ENCODE measurements around the gene ZRANB3.
"Not testable (repeated sequence)": the region's sequence is repeated elsewhere in the genome, so short reads cannot be mapped to it uniquely, and the experiment has no call there.

ZRANB3 gene

DNA sequence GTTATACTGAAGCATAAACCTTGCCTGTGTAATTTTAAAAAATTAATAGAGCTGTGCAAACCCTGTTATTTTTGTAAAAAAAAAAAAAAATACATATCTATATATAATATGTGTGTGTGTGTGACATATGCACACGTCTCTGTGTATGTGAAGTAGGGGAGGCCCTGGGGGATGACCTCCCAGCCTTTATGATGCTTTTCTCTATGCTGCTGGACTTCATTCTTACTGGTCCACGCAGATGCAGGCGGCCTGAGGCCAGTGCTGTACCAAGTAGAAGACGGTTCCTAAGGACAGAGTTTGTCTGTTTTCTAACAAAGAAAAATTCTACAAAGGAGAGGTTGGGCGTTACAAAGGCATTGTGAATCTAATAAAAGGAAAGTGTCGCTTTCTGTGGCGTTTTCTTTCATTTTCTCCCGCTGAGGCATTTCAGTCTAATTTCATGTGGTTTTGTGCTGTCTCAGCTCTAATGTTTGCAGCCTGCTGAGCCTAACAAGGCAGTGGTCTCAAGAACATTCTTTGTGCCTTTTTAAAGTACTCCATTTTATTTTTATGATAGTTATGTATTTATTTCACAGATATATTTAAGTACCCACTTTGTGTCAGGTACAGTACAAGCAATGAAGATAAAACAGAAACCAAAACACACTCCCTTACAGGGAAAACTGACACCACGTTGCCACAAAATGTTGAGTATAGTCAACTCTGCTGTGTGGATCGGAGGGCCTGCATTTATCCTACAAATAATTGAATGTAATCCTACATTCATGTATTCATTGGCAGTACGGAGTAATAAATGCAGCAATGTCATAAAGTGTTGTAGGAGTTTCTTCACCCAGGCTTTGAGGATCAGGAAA lies 360.9 kb downstream of the ZRANB3 start:
- peak; percentile 6 for DNase-seq

- DNase-seq = no peak
Observed at GRCh38 chr2:135168204-135168856, 362.7 kb downstream of the ZRANB3 start.

- DNase-seq = no peak
Observed at GRCh38 chr2:135167273-135167672, 363.7 kb downstream of the ZRANB3 start.

- DNase-seq = no peak
Observed at GRCh38 chr2:135164431-135164830, 366.6 kb downstream of the ZRANB3 start.

DNA sequence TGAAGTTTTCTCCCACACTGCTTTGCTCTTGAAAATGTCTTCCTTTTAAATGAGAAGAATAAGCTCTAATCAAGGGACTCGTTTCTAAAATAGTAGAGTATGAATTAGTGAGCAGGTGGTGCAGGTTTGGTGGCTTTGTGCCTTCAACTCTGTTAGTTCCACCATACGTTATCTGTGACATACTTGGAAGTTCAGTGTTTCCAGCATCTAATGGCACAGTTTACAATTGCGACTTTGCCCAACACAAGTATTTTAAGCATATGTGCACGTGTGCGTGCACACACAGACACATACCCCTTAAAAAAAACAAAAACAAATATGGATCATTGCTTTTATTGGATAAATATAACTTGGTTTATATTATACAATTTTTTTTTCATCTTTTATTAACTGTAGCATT lies 367.1 kb downstream of the ZRANB3 start:
- no peak for DNase-seq

DNA sequence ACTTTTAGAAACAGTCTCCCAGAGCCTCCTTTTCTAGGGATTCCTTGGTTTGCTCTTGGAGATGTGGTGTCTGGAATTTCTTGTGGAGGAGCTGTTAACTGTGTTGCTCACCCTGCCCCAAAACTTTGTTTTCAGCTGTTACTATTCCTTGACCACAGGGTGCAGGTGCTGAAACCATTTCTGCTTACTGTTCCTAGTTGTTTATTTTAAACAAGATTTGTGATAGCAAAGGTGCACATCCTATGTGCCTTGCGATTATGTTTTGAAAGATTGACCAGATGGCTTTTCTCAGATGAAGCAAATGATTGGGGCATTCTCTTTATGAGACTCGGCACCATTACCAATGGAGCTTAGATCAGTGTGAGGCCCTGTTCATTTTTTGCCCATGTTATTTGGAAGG lies 367.7 kb downstream of the ZRANB3 start:
- DNase-seq = no peak

GRCh38 chr2:135162786-135163185 lies 368.2 kb downstream of the ZRANB3 start:
- no peak for DNase-seq

DNA sequence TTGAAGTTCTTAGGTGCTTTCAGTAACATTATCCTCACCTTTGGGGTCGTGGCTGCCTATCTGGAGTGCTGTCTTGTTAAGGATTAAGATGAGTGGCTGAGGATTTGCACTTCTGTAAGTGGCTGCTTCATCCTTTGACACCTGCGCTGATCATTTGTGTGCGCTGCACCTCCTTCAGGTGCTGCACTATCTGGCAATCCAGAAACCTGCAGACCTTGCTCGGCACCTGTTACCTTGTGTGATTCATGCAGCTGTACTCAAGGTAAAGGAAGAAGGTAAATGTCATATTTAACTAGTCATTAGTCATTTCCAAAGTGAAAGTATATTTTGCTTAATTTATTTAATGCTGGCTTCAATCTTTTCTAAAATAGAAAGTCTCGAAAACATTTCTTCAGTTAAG lies 368.6 kb downstream of the ZRANB3 start:
- no peak for DNase-seq

- DNase-seq = no peak
Observed at GRCh38 chr2:135159191-135159590, 371.8 kb downstream of the ZRANB3 start.

DNA sequence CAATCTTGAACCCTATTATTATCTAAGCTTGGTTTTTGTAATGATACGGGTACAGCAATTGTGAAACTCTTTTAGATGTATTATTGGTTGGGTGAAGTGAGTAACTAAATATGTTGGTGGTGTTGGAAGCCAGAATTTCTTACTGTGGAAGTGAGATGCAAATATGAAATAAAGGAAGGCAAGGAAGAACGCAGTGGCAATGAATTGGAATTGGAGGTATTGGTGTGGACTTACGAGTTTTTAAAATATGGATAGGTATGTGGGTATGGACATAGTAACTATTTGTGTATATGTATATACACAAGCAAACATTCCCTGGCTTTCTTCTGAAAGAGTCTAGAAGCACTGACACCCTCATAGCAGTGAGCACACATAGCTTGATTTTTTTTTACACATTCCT lies 373.2 kb downstream of the ZRANB3 start:
- no peak for DNase-seq

DNA sequence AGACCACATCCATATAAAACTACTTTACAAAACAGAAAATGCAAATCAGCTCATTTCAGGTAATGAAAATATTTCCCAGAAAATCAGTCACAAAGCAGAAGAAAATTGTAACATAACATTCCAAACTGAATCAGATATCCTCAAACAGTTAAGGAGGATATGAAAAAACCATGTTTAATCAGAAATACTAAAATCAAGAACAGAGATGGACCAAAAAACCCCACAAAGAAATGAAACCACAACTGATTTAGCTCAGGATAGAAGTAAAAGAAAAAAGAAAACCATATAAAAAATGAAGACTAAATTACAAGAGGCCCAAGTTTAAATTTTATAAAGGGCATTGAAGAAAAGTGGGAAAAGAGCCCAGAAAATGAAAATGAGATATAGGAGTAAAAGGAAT lies 376.1 kb downstream of the ZRANB3 start:
- no peak for DNase-seq

GRCh38 chr2:135152361-135152760 lies 378.7 kb downstream of the ZRANB3 start:
- no peak for DNase-seq

- DNase-seq = no peak
Observed at GRCh38 chr2:135151615-135152014, 379.4 kb downstream of the ZRANB3 start.

DNA sequence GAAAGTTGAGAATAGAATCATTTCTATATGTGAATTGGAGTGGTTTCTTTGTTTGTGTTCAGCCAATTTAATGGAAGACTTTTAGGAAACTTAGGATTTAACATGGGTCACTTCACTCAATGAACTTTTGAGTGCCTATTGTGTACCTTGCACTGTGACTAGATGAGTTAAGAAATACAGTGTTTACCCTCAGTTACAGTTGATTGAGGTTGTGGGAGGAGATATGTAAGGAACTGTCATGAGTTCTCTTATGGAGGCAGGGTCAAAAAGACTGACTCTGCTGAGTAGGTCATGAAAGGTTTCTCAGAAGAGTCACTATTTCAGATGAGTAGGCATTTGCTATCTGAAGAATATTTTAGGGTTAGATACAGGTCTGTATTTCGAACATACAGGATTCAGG lies 380.3 kb downstream of the ZRANB3 start:
- no peak for DNase-seq

- no peak for DNase-seq
Observed at GRCh38 chr2:135149251-135149650, 381.8 kb downstream of the ZRANB3 start.

DNA sequence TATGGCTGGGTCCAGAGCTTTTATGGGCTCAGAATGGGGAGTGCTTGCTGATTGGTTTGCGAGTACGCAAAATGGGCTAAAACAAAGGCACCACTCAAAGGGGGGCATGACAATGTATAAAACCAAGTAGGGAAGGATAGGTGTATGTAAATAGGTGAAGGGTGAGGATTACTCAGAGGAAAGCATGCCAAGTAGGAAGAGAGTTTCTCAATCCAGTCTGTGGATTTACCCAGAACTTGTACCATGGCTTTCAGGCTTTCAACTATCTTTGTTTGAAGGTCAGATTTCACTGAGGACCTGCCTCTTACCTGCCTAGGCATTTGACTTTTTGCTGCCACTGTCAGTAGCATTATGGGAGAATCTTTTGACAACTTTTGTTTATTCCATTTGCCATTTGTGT lies 386.7 kb downstream of the ZRANB3 start:
- no peak for DNase-seq

GRCh38 chr2:135142323-135142722 lies 388.7 kb downstream of the ZRANB3 start:
- no peak for DNase-seq

- DNase-seq = no peak
Observed at GRCh38 chr2:135140606-135141005, 390.4 kb downstream of the ZRANB3 start.

GRCh38 chr2:135132314-135132713 lies 398.7 kb downstream of the ZRANB3 start:
- no peak for DNase-seq

DNA sequence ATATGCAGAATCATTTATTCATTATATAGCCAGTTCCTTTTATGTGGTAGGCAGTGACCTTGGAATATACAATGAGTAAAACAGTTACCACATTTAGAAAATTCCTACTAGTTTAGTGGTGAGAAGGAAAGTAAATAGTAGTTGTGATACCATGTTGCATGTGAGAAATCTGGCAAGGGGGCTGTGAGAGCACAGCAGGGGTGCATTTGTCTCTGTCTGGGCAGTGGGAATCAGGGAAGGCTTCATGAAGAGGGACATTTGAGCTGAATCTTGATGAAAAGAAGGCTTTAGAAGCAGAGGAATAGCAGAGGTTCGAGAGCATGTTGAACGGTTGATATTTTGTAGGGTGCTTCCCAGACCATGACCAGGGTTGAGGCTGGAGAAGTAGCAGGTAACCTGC lies 400.3 kb downstream of the ZRANB3 start:
- no peak for DNase-seq

- no peak for DNase-seq
Observed at GRCh38 chr2:135125940-135126339, 405.1 kb downstream of the ZRANB3 start.

- DNase-seq = no peak
Observed at GRCh38 chr2:135124924-135125886, 405.8 kb downstream of the ZRANB3 start.

- DNase-seq = not testable (repeated sequence)
Observed at GRCh38 chr2:135121658-135122039, 409.4 kb downstream of the ZRANB3 start.

All from CD4-positive, alpha-beta T cell treated with Interleukin-12 subunit alpha and Interleukin-12 subunit beta, for 1 hour (primary cell).